ENCODE data around the gene BOC.

Gene BOC

GRCh38 chr3:113293348-113293747 lies 82.0 kb downstream of the BOC start:
- no peak for DNase-seq

GRCh38 chr3:113295463-113295862 lies 84.1 kb downstream of the BOC start:
- DNase-seq = no peak

- DNase-seq = no peak
These were observed 85.9 kb downstream of the BOC start for GRCh38 chr3:113297287-113297686.

GRCh38 chr3:113297841-113298240 lies 86.5 kb downstream of the BOC start:
- DNase-seq = no peak

GRCh38 chr3:113300596-113300995 lies 89.2 kb downstream of the BOC start:
- DNase-seq = no peak

GRCh38 chr3:113304102-113304501 lies 92.7 kb downstream of the BOC start:
- no peak for DNase-seq

- no peak for DNase-seq
These were observed 93.6 kb downstream of the BOC start for GRCh38 chr3:113304856-113305540.

- no peak for DNase-seq
These were observed 99.6 kb downstream of the BOC start for GRCh38 chr3:113310960-113311359.

GRCh38 chr3:113312416-113312815 lies 101.1 kb downstream of the BOC start:
- DNase-seq = no peak

- DNase-seq = no peak
These were observed 103.6 kb downstream of the BOC start for GRCh38 chr3:113314923-113315322.

GRCh38 chr3:113329757-113330156 lies 118.4 kb downstream of the BOC start:
- DNase-seq = no peak

GRCh38 chr3:113330742-113331141 lies 119.4 kb downstream of the BOC start:
- DNase-seq = no peak

GRCh38 chr3:113331187-113331586 lies 119.8 kb downstream of the BOC start:
- DNase-seq = no peak
